HG02981 (cell line): ENCODE measurements around the gene ASXL3.

Experiments
- ATAC-seq: cut with Tn5 transposase; IDR thresholded peaks from one replicate; pipeline ENCODE4 v1.9.1; 2021; ENCODE audit warnings: mild to moderate bottlenecking, moderate library complexity; ENCODE audit not compliant: unreplicated experiment

ASXL3 gene

DNA sequence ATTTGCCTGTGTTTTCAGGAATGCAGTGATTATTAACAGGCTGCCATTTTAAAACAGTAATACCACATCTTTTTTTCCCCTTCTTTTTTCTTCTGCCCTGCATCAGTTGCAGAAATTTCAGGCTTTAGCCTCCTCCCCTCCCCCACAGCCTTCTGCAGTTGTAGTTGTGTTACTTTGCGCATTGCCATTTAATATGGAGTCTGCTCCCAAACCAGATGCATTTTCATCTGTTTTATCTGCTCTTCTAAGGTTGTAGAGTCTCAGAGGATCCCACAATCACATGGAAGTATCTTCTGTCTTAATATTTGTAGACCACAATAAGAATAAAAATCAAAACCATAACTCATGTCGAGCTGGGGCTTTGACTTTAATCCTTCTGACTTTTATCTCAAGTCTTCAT lies 3.8 kb downstream of the ASXL3 start:
- ATAC-seq, result no peak

DNA sequence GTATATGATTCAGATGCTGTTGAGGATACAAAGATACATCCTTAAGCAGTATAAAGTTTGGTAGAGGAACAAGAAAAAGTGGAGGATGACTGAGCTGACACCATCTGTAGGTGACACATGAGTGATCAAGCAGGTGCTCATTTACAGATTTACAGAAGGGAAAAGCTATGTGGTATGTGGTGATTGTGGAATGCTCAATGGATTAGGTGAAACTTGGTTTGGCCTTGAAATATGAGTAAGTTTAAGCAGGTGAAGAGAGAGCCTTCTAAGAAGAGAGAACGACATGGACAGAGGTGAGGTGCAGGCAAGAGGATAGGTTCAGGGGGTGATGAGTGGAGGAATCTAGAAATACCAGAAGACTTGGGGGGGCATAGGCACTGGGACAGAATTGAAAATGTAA lies 5.9 kb downstream of the ASXL3 start:
- no peak for ATAC-seq

DNA sequence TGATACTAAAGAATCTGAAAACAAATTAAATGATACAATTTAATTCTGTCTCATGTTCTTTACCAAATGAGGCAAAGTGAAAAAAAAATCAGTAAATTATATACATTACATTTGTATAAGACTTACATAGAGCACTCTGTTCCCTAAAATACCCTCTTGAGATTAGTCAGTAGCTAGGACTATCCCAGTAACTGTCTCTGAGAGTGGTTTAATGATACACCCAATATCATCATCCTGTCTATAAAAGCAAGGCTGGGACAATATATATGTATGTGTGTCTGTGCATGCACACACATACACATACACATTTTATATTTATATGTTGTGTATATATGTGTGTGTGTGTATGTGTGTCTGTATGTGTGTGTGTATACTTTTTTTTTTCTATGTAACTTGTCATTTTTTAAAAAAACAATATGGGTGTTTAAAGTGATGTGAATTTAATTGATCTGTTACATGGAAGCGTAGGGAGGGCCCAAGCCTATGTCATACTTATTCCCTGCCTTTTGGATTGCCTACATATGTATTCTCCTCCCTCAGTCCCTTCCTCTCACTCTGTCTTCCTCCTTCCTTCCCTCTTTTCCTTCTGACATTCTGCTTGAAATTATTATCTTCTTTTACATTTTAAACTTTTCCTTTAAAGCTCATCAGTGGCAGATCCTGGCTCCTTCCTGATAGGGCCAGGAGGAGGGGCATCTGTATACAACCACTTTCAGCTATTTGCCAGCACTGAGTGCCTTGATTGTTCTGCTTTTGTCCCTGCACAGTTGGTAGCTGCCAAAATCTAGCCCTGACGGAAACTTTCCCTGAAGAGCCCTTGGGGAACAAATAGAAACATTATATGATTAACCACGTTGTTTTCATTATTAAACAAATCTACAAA lies 6.8 kb downstream of the ASXL3 start:
- ATAC-seq, result no peak

DNA sequence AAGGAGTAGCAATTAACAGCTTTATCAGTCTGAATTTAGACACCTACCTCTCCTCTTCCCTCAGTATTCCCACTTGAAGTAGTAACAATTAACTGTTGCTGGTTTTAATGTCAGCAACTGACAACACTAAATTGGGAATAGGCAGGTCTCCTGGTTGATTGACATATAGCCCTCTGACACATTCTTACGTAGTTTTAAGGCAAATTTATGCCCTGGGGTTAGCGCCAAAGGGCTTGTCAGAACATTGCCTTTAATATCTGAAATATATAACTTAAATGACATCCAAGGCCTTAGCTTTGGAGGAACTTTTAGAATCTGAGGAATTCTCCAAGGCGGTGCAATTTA lies 7.4 kb downstream of the ASXL3 start:
- ATAC-seq, result no peak

DNA sequence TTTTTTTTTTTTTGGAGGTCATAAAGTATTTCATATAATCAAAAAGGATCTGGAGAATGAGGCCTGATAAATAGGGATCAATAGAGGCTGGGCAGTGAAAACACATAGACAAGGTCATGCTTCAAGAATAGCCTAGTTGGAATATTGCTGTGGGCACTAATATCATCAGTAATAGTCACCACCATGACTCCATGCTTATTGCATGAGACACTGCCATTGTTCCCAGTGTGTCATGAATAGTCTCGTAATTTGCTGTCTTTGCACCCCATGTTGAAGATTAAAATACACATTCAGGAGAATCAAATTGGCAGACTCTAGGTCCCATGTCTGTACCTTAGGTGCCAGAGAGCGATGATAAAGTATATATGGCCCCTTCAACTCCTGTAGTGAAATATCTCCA lies 10.3 kb downstream of the ASXL3 start:
- ATAC-seq, result no peak

DNA sequence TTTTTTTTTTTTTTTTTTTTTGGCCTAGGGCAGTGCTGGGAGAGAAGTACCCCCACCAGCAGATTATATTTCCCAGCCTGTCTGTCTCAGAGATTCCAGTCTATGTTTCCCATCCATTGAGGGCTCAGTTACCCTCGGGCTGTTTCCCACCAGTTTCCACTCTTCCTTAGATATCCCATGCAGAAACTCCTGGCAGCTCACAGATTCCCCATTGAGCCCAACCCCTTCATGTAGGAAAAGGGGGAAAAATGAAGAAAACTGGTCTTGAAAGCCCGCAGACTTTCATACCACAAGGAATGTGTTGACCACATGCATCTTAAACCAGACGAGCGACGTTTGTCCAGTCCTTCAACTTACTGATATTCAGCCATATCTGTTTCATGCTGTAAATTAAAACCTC lies 15.2 kb downstream of the ASXL3 start:
- ATAC-seq, result no peak

DNA sequence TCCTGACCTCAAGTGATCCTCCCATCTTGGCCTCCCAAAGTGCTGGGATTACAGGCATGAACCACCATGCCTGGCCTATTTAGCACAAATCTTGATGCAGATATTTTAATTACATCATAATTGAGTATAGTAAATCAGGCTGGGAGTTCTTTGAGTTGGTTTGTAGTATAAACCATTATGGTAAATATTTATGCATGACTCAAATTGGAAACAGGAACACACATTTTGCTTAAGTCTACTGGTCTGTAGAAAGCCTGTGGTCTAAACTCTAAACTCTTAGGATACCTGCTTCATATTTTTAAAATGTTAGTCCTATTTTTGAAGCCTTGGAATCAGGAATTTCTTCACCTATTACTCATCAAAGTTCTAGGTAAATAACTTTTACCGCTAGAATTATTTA lies 16.8 kb downstream of the ASXL3 start:
- ATAC-seq, result no peak

DNA sequence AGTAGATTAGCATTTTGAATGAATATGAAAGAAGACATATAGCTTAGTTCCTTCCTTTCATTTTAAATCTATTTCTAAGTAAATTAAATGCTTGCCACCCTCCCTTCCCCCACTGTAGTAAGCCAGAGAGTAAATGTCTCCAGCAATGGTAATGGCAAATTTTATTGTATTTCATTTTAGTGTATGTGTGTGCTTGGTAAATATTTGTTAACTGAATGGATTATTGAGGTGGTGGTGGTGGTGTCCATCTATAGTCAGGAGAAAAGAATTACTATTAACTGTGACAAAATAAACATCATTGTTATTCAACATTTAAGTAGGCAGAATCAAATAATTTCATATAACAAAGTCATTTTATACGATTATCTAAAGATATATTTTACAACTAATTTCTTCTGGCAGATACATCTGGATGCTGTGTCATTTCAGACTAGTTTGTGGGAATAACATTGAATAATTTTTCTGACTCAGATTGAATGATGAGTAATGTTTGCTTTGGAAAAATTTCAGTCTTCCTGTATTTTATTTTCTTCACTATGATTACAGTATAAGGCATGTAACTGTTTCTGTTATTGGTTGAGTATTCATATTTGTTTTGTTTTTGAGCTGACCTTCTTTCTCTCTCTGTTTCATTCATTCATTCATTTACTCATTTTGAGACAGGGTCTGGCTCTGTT lies 18.3 kb downstream of the ASXL3 start:
- ATAC-seq, result no peak

DNA sequence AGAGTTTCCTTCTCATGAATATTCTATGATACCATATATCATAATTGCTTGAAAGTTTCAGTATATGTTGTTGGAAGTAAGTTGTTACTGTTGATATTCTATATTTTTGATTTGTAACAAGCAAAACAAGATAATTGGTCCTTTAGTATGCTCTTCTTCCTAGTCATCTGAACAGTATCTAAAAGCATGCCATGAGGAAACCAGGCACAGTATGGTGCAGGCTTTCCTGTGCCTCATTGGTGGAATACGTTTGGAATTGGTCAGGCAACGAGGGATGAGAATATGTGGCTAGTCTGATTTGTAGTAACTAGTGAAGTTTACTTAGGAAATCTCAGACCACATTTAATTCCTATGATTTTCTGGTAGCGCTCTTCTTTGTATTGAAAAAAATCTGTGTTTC lies 22.8 kb downstream of the ASXL3 start:
- ATAC-seq, result no peak

DNA sequence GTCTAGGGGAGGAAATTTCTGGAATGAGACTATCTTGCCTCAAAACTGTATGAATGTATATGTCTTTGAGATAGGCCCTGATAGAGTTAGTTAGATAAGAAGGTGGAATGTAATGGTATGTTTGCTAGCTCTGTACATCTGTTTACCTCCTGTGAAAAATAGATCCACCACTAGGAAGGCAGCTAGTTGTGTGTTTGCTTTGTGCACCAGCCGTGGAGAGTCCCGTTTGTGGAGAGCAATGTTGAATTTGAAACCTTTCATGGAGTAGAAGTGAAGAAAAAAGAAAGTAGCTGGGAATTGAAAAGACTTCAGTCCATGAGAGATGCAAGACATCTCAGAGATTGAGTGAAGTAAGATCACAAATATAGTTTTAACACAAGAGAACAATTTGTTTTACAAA lies 25.4 kb downstream of the ASXL3 start:
- ATAC-seq, result no peak

DNA sequence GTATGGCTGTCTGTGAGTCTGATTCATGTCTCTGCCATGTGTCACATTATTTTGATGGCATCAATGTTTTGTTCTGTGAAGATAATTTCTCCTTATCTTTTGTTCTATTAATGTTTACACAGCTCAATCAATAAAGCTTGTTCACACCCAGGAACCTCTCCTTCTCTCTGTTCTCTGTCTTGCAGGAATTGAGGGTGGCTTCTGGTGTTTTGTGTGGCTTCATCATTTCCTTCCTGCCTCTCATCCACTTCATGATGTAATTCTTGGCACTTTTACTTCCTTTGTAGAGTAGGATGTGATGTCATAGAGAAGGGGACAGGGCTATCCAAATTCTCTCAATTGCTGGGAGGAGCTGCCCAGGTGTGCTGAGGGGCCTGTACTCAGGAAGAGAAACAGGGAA lies 27.2 kb downstream of the ASXL3 start:
- no peak for ATAC-seq

DNA sequence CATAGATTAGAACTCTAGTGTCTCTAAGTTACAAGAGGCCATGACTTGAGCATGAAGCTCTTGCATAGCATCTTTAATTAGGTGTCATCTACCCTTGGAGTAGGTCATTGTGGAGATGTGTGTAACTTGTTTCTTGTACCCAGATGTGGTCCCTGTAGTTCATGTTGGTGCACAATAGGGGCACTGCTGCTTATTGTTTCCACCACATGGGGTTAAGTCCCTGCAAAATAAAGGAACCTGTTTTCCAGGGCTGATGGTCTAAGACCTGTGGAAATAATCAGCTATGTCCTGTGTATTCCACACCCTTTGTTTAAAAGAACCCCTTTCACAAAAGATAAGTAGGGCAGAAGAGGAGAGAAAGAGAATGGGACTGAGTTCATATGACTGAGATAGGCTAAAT lies 28.6 kb downstream of the ASXL3 start:
- ATAC-seq, result no peak

DNA sequence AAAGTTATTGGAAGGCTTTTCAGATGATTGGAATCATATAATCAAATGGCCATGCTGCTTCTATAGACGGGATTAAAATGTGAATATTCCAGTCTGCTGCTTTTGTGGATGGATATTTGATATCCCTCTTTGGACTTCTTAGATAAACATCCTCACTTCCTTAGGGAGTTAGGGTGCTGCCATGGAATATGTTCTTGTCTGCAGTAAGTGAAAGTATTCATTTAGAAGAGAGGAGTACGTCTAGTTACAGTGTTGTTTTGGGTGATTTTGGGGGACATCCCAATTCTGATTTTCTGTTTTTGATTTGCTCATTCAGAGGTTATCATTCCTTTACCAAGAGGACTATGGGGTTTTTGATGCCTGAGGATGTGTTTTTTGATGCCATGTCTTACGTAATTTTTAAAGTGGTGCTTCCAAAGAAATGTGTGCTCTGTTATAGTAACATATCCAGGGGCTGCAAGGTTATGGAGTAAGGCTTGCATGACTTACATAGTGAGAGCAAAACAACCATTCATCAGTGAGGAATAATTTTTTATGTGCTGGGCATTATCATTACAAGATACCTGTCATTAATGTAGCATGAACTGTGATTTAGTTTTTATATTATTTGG lies 33.6 kb downstream of the ASXL3 start:
- ATAC-seq, result no peak

DNA sequence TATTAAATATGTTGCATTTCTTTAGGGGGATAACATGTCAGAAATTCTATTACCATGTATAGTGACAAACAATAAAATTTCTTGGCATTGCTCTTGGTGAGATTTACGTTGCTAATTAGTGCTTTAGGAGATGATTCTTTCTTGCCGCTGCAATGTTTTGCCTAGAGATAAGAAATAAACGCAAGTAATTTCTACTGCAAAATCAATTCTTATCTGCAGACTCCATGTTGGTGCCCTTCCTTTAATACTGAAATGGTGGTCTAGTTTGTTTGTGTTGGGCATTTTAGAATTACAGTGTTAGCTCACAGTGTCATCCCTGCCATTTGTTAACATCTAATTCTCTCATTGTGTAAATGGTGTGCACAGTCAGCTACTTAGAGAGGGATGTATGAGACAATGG lies 34.6 kb downstream of the ASXL3 start:
- no peak for ATAC-seq

DNA sequence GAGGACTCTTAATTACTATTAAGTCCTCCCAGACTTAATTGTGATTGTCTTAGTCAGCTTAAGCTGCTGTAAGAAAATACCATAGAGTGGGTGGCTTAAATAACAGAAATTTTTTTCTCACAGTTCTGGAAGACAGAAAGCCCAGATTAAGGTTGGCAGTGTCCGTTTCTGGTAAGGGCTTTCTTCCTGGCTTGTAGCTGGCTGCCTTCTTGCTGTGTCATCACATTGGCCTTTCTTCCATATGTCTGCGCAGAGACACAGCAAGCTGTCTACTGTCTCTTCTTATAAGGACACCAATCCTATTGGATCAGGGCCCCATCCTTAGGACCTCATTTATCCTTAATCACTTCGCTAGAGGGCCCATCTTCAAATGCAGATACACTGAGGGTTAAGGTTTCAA lies 38.5 kb downstream of the ASXL3 start:
- no peak for ATAC-seq

DNA sequence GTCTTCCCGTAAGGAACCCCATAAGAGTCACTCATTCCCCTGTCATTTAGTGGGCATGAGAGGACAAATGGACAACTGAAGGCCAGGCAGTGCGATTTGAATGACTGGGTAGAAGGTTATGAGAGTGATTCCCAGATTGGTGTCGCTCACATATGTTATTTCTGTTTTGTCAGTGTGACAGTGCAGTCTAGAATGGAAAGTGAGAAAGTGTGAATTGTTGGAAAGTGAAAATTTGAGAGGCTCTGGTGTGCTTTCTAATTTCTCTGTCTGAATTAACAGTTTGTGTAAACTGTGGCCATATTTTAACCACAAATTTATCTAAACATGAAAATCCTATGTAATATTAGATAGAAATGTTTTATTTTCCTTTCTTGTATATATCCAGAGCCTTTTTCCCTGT lies 49.1 kb downstream of the ASXL3 start:
- ATAC-seq, result no peak

DNA sequence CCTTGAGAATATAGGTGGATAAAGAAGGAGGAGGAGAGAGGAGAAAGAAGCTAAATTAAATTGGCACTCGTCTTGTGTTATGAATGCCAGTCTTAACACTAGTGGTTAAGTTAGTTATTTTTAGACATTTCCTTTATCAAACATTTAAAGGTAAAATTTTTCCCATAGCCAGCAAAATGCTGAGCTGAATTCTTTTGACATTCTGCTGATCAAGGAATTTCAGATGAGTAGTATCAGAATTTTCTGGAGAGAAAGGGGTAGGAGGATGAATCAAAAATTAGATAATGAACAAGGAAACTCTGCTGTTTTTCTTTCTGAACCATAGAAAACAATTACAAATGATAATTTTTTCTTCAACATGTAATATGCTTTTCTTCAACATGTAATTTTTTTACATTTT lies 52.5 kb downstream of the ASXL3 start:
- ATAC-seq, result no peak

DNA sequence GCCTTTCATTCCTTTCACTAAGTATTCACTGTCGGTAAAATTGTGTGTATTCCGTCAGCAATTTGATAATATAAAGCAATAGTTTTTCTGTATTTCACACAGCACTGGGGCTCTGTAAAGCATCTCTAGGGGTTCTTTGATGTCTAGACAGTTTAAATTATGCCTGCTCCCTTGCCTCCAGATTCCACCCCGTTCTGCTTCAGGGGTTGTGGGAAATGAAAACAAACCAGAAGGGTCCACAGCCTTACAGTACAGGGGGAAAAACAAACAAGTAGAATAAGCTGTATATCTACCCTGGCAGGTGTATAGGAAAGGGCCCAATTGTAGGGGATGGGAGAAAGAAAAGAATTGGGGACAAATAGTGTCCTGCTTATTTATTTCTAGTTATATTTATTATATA lies 63.1 kb downstream of the ASXL3 start:
- no peak for ATAC-seq

DNA sequence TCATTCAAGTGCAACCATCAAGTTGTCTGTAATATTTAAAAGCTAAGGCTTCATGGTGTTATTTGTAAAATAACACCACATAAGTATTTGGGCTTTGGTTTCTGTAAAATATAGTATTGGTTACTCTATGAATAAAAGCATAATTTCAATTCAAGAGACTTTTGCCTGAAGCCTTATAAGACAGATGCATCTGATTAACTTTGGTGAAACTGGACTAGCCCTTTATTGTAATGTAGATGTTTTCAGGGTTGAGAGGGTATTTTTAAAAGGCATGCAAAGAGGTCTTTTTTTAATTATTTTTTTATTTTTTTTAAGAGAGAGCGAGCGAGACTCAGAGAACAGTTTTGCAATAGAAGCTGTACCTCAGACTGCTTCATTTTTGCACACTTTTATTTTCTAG lies 66.5 kb downstream of the ASXL3 start:
- ATAC-seq, result no peak

DNA sequence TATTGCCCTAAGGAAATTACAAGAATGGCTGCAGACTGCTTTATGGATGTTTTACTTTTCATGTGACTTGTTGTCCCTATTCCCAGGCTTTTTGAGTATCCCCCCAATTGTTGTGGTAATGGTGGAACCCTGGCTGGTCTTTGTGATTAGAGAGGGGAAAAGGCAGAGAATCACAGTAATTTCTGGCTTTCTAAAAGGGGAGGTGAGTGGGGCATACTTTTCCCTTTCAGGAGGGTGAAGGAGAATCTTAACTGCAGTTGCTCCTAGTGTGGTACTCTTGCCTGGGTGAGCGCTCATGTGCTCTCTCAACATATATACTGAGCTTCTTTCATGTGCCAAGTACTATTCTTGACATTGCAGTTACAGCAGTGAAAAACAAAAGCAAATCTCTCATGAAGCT lies 69.3 kb downstream of the ASXL3 start:
- no peak for ATAC-seq

DNA sequence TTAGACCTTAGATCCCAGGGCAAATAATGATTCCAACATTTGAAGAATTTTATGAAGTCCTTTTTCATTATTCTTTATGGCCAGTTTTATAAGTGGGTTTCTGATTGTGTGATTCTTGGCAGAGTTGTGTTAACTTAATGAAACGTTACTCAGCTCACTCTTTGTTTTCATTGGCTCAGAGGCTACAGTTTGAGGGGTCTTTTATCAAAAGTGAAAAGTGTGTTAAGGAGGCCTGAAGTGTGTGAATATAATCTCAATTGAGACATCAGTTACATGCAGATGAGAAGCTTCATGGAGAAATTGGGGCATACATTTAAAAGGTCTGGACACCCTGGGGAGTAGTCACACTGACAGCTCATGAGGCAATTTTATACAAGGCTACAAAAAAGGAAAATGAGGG lies 74.6 kb downstream of the ASXL3 start:
- no peak for ATAC-seq

DNA sequence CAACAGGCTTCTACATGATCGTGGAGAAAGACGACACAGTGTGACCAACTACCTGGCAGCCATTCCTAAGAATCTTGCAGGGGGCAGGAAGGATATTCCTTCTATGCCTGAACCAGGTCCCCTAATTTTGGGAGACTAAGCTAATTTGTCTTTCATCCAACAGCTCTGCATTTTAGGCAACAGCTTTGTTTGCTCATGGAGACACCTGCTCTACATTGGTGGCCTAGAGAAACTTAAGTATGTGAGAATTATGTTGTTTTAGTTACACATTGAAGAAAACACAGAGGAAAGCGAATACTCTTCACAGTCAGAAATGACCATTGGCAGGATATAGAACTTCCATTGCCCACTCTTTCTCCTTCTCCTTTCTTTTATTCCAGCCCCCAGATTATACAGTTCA lies 75.2 kb downstream of the ASXL3 start:
- no peak for ATAC-seq
